ENCODE measurements around the gene POLR2H. TPM values are rescaled to one million over a fixed set of nuclear protein-coding genes. Genes with fewer than 3 reads are reported as not detected.

The POLR2H gene
- polyA plus RNA-seq, 2 donors: 79.6 to 103 TPM

GRCh38 chr3:184362668-184363546 is 1.4 kb downstream of the POLR2H start:
- WGBS, 2 donors: 1% methylated on average over 59 to 68 of the region's 68 CpGs
- Histone ChIP-seq H3K36me3 (ENCODE audit: control insufficient read depth in 2 of 2, insufficient read depth in 2 of 2, low read length in 1 of 2) (peaks cover 0 to 5% of the 10 kb centered on the region in 2 donors), H3K4me1 (ENCODE audit: control insufficient read depth in 2 of 2, insufficient read depth in 2 of 2, low read length in 1 of 2) (peaks cover 0 to 6% of the 10 kb centered on the region in 2 donors), H3K27ac (ENCODE audit: low read depth in 2 of 2, low read length in 1 of 2) (peak overlapping the region; percentile 99), H3K9me3 (ENCODE audit: control insufficient read depth in 2 of 2, insufficient read depth in 1 of 2, low read depth in 1 of 2, low read length in 1 of 2) (no peaks in the 10 kb centered on the region), H3K27me3 (ENCODE audit: control insufficient read depth in 1 of 2, insufficient read depth in 2 of 2, low read length in 2 of 2) (no peaks in the 10 kb centered on the region), H3K4me3 (ENCODE audit: low read depth in 1 of 2, low read length in 2 of 2) (peak overlapping the region; percentile 74 to 79)

- Histone ChIP-seq H3K4me1 (ENCODE audit: control insufficient read depth in 2 of 2, insufficient read depth in 2 of 2, low read length in 1 of 2) (peaks cover 0 to 2% of the 10 kb centered on the region in 2 donors), H3K36me3 (ENCODE audit: control insufficient read depth in 2 of 2, insufficient read depth in 2 of 2, low read length in 1 of 2) (peaks cover 0 to 13% of the 10 kb centered on the region in 2 donors), H3K27me3 (ENCODE audit: control insufficient read depth in 1 of 2, insufficient read depth in 2 of 2, low read length in 2 of 2) (no peaks in the 10 kb centered on the region), H3K4me3 (ENCODE audit: low read depth in 1 of 2, low read length in 2 of 2) (no peak overlapping the region), H3K27ac (ENCODE audit: low read depth in 2 of 2, low read length in 1 of 2) (no peak overlapping the region), H3K9me3 (ENCODE audit: control insufficient read depth in 2 of 2, insufficient read depth in 1 of 2, low read depth in 1 of 2, low read length in 1 of 2) (no peaks in the 10 kb centered on the region)
- WGBS, 2 donors: 78 to 87% methylated on average over 5 of the region's 5 CpGs
Observed at GRCh38 chr3:184366619-184367289, 5.2 kb downstream of the POLR2H start.

DNA sequence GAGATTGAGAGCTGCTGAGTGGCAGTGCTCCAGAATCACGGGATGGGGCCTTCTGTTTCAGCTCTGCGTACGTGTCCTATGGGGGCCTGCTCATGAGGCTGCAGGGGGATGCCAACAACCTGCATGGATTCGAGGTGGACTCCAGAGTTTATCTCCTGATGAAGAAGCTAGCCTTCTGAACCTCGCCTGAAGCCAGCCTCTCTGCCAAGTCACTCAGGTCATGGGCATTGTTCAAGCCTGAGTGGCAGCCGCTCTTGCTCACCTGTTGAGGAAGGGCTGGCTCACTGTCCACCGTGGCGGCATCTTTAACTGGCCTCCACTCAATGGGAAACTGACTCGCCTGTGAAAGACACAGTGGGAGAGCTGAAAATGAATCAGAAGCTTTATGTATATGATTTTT is 6.6 kb downstream of the POLR2H start:
- H3K36me3 ChIP-seq (ENCODE audit: control insufficient read depth in 2 of 2, insufficient read depth in 2 of 2, low read length in 1 of 2): peaks cover 0 to 13% of the 10 kb centered on the region in 2 donors
- H3K4me3 ChIP-seq (ENCODE audit: low read depth in 1 of 2, low read length in 2 of 2): no peak overlapping the region
- peaks cover 0 to 2% of the 10 kb centered on the region in 2 donors for H3K4me1 ChIP-seq (ENCODE audit: control insufficient read depth in 2 of 2, insufficient read depth in 2 of 2, low read length in 1 of 2)
- H3K27me3 ChIP-seq (ENCODE audit: control insufficient read depth in 1 of 2, insufficient read depth in 2 of 2, low read length in 2 of 2): no peaks in the 10 kb centered on the region
- 79 to 87% methylated on average over 9 of the region's 9 CpGs for WGBS, 2 donors
- H3K27ac ChIP-seq (ENCODE audit: low read depth in 2 of 2, low read length in 1 of 2): no peak overlapping the region
- H3K9me3 ChIP-seq (ENCODE audit: control insufficient read depth in 2 of 2, insufficient read depth in 1 of 2, low read depth in 1 of 2, low read length in 1 of 2): no peaks in the 10 kb centered on the region

GRCh38 chr3:184368586-184369183 is 7.2 kb downstream of the POLR2H start:
- H3K27ac ChIP-seq (ENCODE audit: low read depth in 2 of 2, low read length in 1 of 2): peak overlapping the region in 1 of 2 donors; percentile 33
- 51 to 60% methylated on average over 3 of the region's 3 CpGs for WGBS, 2 donors

DNA sequence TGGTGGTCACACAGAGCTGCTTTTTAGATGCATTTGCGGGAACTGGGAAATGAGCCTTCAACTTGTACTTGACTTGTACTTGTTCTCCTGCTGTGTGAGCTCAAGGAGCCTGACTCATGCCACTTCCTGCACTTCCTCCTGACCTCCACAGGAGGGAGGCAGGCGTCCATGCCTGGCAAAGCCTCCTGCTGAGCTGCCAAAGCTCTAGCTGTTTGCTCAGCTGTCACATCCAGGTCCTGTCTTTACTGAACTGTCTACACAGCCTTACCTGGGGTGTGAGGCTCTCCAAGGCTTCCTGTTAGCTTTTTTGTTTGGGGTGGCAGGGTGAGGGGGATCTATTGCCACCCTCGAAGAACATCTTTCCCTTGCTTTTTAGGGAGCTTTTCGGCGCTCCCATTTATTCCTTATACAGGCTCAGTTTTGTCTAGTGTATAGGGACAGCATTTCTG is 10.1 kb downstream of the POLR2H start:
- peaks cover 0 to 13% of the 10 kb centered on the region in 2 donors for H3K36me3 ChIP-seq (ENCODE audit: control insufficient read depth in 2 of 2, insufficient read depth in 2 of 2, low read length in 1 of 2)
- H3K27ac ChIP-seq (ENCODE audit: low read depth in 2 of 2, low read length in 1 of 2): no peak overlapping the region
- 43 to 48% methylated on average over 5 of the region's 5 CpGs for WGBS, 2 donors
- no peak overlapping the region for H3K4me3 ChIP-seq (ENCODE audit: low read depth in 1 of 2, low read length in 2 of 2)
- H3K27me3 ChIP-seq (ENCODE audit: control insufficient read depth in 1 of 2, insufficient read depth in 2 of 2, low read length in 2 of 2): no peaks in the 10 kb centered on the region
- peaks cover 0 to 2% of the 10 kb centered on the region in 2 donors for H3K4me1 ChIP-seq (ENCODE audit: control insufficient read depth in 2 of 2, insufficient read depth in 2 of 2, low read length in 1 of 2)
- no peaks in the 10 kb centered on the region for H3K9me3 ChIP-seq (ENCODE audit: control insufficient read depth in 2 of 2, insufficient read depth in 1 of 2, low read depth in 1 of 2, low read length in 1 of 2)

More at GRCh38 chr3:184368586-184369183, 7.2 kb downstream of the POLR2H start:
- peaks cover 0 to 13% of the 10 kb centered on the region in 2 donors for H3K36me3 ChIP-seq (ENCODE audit: control insufficient read depth in 2 of 2, insufficient read depth in 2 of 2, low read length in 1 of 2)
- no peak overlapping the region for H3K4me3 ChIP-seq (ENCODE audit: low read depth in 1 of 2, low read length in 2 of 2)
- H3K4me1 ChIP-seq (ENCODE audit: control insufficient read depth in 2 of 2, insufficient read depth in 2 of 2, low read length in 1 of 2): peaks cover 0 to 2% of the 10 kb centered on the region in 2 donors
- no peaks in the 10 kb centered on the region for H3K9me3 ChIP-seq (ENCODE audit: control insufficient read depth in 2 of 2, insufficient read depth in 1 of 2, low read depth in 1 of 2, low read length in 1 of 2)
- no peaks in the 10 kb centered on the region for H3K27me3 ChIP-seq (ENCODE audit: control insufficient read depth in 1 of 2, insufficient read depth in 2 of 2, low read length in 2 of 2)

- Histone ChIP-seq H3K36me3 (ENCODE audit: control insufficient read depth in 2 of 2, insufficient read depth in 2 of 2, low read length in 1 of 2) (peaks cover 0 to 10% of the 10 kb centered on the region in 2 donors), H3K4me1 (ENCODE audit: control insufficient read depth in 2 of 2, insufficient read depth in 2 of 2, low read length in 1 of 2) (peaks cover 0 to 2% of the 10 kb centered on the region in 2 donors), H3K27ac (ENCODE audit: low read depth in 2 of 2, low read length in 1 of 2) (no peak overlapping the region), H3K27me3 (ENCODE audit: control insufficient read depth in 1 of 2, insufficient read depth in 2 of 2, low read length in 2 of 2) (no peaks in the 10 kb centered on the region), H3K4me3 (ENCODE audit: low read depth in 1 of 2, low read length in 2 of 2) (no peak overlapping the region), H3K9me3 (ENCODE audit: control insufficient read depth in 2 of 2, insufficient read depth in 1 of 2, low read depth in 1 of 2, low read length in 1 of 2) (no peaks in the 10 kb centered on the region)
- whole genome bisulfite sequencing, 2 donors: 76 to 79% methylated on average over 8 of the region's 8 CpGs
Observed at GRCh38 chr3:184372296-184372821, 10.8 kb downstream of the POLR2H start.

- H3K4me3 ChIP-seq (ENCODE audit: low read depth in 1 of 2, low read length in 2 of 2): no peak overlapping the region
- WGBS, 2 donors: 70 to 78% methylated on average over 5 of the region's 5 CpGs
- H3K36me3 ChIP-seq (ENCODE audit: control insufficient read depth in 2 of 2, insufficient read depth in 2 of 2, low read length in 1 of 2): peaks cover 0 to 8% of the 10 kb centered on the region in 2 donors
- H3K27me3 ChIP-seq (ENCODE audit: control insufficient read depth in 1 of 2, insufficient read depth in 2 of 2, low read length in 2 of 2): no peaks in the 10 kb centered on the region
- H3K4me1 ChIP-seq (ENCODE audit: control insufficient read depth in 2 of 2, insufficient read depth in 2 of 2, low read length in 1 of 2): peaks cover 0 to 2% of the 10 kb centered on the region in 2 donors
- no peaks in the 10 kb centered on the region for H3K9me3 ChIP-seq (ENCODE audit: control insufficient read depth in 2 of 2, insufficient read depth in 1 of 2, low read depth in 1 of 2, low read length in 1 of 2)
- H3K27ac ChIP-seq (ENCODE audit: low read depth in 2 of 2, low read length in 1 of 2): no peak overlapping the region
Observed at GRCh38 chr3:184372911-184373310, 11.4 kb downstream of the POLR2H start.

DNA sequence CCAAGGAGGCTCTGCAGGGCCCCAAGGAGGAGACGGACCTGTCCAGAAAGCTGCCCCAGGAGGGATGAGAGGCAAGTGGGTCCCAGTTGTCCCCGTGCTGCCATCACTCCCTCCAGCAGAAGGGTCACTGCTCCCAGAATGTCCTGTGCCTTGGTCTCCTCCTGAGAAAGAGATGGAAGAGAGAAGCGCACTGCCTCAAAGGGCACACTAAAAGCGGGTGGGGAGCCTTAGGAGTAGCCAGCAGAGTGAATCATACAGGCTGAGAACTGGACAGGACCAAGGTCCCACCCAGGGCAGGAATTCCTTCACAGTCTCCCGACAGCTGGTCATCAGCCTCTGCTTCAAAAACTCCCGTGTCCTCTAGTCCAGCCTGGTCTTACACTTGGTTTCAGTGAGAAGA is 11.9 kb downstream of the POLR2H start:
- 76 to 80% methylated on average over 6 of the region's 6 CpGs for WGBS, 2 donors

DNA sequence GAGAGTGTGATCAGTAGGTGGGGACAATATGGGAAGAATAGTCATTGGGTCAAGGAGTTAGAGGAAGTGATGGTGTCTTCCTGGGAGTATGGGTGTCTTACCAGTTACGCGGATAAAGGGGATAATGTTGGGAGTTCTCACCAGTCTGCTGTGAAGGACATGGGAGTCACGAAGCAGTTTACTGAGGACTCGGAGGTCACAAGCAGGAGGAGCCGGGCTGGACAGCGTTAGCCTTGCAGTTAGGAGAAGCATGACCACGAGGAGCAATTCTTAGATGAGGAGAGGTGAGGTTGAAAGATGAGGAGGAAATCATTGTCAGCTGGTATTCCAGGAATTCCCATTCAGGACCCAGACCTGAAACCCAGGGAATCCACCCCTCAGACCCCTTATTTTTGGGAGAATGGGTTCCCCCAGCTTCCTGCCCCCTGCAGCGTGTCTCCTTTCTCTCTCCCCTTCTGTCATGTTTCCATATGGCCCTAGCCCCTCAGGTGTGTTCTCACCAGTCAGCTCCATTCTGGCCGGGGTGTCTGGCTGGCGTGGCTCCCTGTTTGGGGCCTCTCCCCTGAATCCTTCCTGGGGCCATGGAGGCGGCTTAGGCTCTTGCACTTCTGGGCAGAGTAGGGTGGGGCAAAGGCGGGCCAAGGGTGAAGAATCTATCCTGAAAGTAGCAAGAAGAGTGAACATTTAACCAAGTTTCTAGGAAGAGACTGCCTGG is 14.4 kb downstream of the POLR2H start:
- Histone ChIP-seq H3K4me1 (ENCODE audit: control insufficient read depth in 2 of 2, insufficient read depth in 2 of 2, low read length in 1 of 2) (no peaks in the 10 kb centered on the region), H3K9me3 (ENCODE audit: control insufficient read depth in 2 of 2, insufficient read depth in 1 of 2, low read depth in 1 of 2, low read length in 1 of 2) (no peaks in the 10 kb centered on the region), H3K27me3 (ENCODE audit: control insufficient read depth in 1 of 2, insufficient read depth in 2 of 2, low read length in 2 of 2) (no peaks in the 10 kb centered on the region), H3K27ac (ENCODE audit: low read depth in 2 of 2, low read length in 1 of 2) (no peak overlapping the region), H3K36me3 (ENCODE audit: control insufficient read depth in 2 of 2, insufficient read depth in 2 of 2, low read length in 1 of 2) (no peaks in the 10 kb centered on the region), H3K4me3 (ENCODE audit: low read depth in 1 of 2, low read length in 2 of 2) (no peak overlapping the region)
- 82 to 85% methylated on average over 12 of the region's 12 CpGs for WGBS, 2 donors

More for the DNA sequence above, 11.9 kb downstream of the POLR2H start:
- H3K36me3 ChIP-seq (ENCODE audit: control insufficient read depth in 2 of 2, insufficient read depth in 2 of 2, low read length in 1 of 2): peaks cover 0 to 5% of the 10 kb centered on the region in 2 donors
- no peaks in the 10 kb centered on the region for H3K27me3 ChIP-seq (ENCODE audit: control insufficient read depth in 1 of 2, insufficient read depth in 2 of 2, low read length in 2 of 2)
- peaks cover 0 to 2% of the 10 kb centered on the region in 2 donors for H3K4me1 ChIP-seq (ENCODE audit: control insufficient read depth in 2 of 2, insufficient read depth in 2 of 2, low read length in 1 of 2)
- H3K4me3 ChIP-seq (ENCODE audit: low read depth in 1 of 2, low read length in 2 of 2): no peak overlapping the region
- no peaks in the 10 kb centered on the region for H3K9me3 ChIP-seq (ENCODE audit: control insufficient read depth in 2 of 2, insufficient read depth in 1 of 2, low read depth in 1 of 2, low read length in 1 of 2)
- no peak overlapping the region for H3K27ac ChIP-seq (ENCODE audit: low read depth in 2 of 2, low read length in 1 of 2)
